ENCODE results near the gene F9. TPM values are rescaled to one million over a fixed set of nuclear protein-coding genes. Genes with fewer than 3 reads are reported as not detected.

F9 gene
- not detected in 2 replicates for total RNA-seq (2021)
- percentile 16 among the genes with signal in this experiment for Bru-seq, nascent RNA
- not detected for BruChase-seq, experiment 1, labeled RNA remaining after a 2-hour chase
- percentile 3 among the genes with signal in this experiment for BruChase-seq, experiment 2, labeled RNA remaining after a 6-hour chase
- long read RNA-seq: 0 reads

- CTCF ChIA-PET: no interaction called here
- no peak for DNase-seq (ENCODE audit: low spot score)
- Histone ChIP-seq H3K9me3 (ENCODE audit: low read depth, low read length, poor library complexity, severe bottlenecking) (no peaks in the 10 kb centered on the region), H3K4me3 (ENCODE audit: low read depth, low read length, poor library complexity, severe bottlenecking) (no peak within 1 kb of the TSS), H3K27ac (ENCODE audit: low read depth, low read length, poor library complexity, severe bottlenecking) (no peak within 1 kb of the TSS), H3K4me1 (ENCODE audit: insufficient read depth, low read length, poor library complexity, severe bottlenecking) (no peaks in the 10 kb centered on the region), H3K36me3 (ENCODE audit: insufficient read depth, low read length, poor library complexity, severe bottlenecking) (no peaks in the 10 kb centered on the region), H3K27me3 (replicated peaks; ENCODE audit: insufficient read depth, low read depth, low read length, poor library complexity) (no peaks in the 10 kb centered on the region)
- BruUV-seq (replicated peaks): no TSS peak
- POLR2A ChIA-PET (ENCODE audit: low non-redundant PET): no interaction called here
- intact Hi-C loops (cut with micrococcal nuclease; ENCODE audit: unreplicated experiment): no loop called here
- no peak for TF ChIP-seq EZH2 (IDR thresholded peaks at IDR 0.05; ENCODE audit: borderline replicate concordance, low read depth, low read length, poor library complexity, severe bottlenecking)
- TF ChIP-seq CTCF (conservative IDR thresholded peaks at IDR 0.05; ENCODE audit: low read depth, low read length): no peak
Observed at GRCh38 chrX:139530550-139530949, at the start of gene F9. Gene F9 (plus strand): TSS chrX:139530739. CDS start chrX:139530765, 26 bp downstream.

DNA sequence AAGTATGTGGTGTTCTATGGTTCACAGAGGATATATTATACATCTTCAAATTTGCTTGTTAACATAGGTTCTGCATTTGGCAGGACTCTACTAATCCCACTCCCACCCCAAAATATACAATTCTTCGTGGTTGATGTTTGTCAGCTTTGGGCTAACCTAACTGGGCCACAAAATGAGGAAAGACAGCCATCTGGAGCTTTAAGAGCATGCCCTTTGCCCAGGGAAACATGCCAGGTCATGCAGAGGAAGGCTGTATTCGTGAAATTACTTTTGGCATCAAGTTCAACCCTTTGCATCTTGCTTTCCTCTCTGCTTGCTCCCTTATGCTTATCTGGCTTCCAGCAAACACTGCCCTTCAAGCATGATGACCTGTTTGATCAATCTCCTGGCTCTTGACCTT lies 46.8 kb upstream of the F9 start:
- TF ChIP-seq EZH2 (IDR thresholded peaks at IDR 0.05; ENCODE audit: borderline replicate concordance, low read depth, low read length, poor library complexity, severe bottlenecking) (no peak), CTCF (conservative IDR thresholded peaks at IDR 0.05; ENCODE audit: low read depth, low read length) (no peak)
- CTCF ChIA-PET: no interaction called here
- Histone ChIP-seq H3K4me3 (ENCODE audit: low read depth, low read length, poor library complexity, severe bottlenecking) (no peak overlapping the region), H3K4me1 (ENCODE audit: insufficient read depth, low read length, poor library complexity, severe bottlenecking) (no peaks in the 10 kb centered on the region), H3K9me3 (ENCODE audit: low read depth, low read length, poor library complexity, severe bottlenecking) (no peaks in the 10 kb centered on the region), H3K27me3 (replicated peaks; ENCODE audit: insufficient read depth, low read depth, low read length, poor library complexity) (no peaks in the 10 kb centered on the region), H3K36me3 (ENCODE audit: insufficient read depth, low read length, poor library complexity, severe bottlenecking) (no peaks in the 10 kb centered on the region), H3K27ac (ENCODE audit: low read depth, low read length, poor library complexity, severe bottlenecking) (no peak overlapping the region)
- POLR2A ChIA-PET (ENCODE audit: low non-redundant PET): no interaction called here
- intact Hi-C loops (cut with micrococcal nuclease; ENCODE audit: unreplicated experiment): no loop called here
- DNase-seq (ENCODE audit: low spot score): no peak
- BruUV-seq (replicated peaks): no TSS peak

GRCh38 chrX:139484591-139484990 lies 45.9 kb upstream of the F9 start:
- Histone ChIP-seq H3K36me3 (ENCODE audit: insufficient read depth, low read length, poor library complexity, severe bottlenecking) (no peaks in the 10 kb centered on the region), H3K27ac (ENCODE audit: low read depth, low read length, poor library complexity, severe bottlenecking) (no peak overlapping the region), H3K9me3 (ENCODE audit: low read depth, low read length, poor library complexity, severe bottlenecking) (no peaks in the 10 kb centered on the region), H3K27me3 (replicated peaks; ENCODE audit: insufficient read depth, low read depth, low read length, poor library complexity) (no peaks in the 10 kb centered on the region), H3K4me1 (ENCODE audit: insufficient read depth, low read length, poor library complexity, severe bottlenecking) (no peaks in the 10 kb centered on the region), H3K4me3 (ENCODE audit: low read depth, low read length, poor library complexity, severe bottlenecking) (no peak overlapping the region)
- no peak for TF ChIP-seq CTCF (conservative IDR thresholded peaks at IDR 0.05; ENCODE audit: low read depth, low read length)
- no peak for TF ChIP-seq EZH2 (IDR thresholded peaks at IDR 0.05; ENCODE audit: borderline replicate concordance, low read depth, low read length, poor library complexity, severe bottlenecking)
- no TSS peak for BruUV-seq (replicated peaks)
- POLR2A ChIA-PET (ENCODE audit: low non-redundant PET): no interaction called here
- intact Hi-C loops (cut with micrococcal nuclease; ENCODE audit: unreplicated experiment): no loop called here
- CTCF ChIA-PET: no interaction called here
- no peak for DNase-seq (ENCODE audit: low spot score)

Data from A673 (cell line).